GM12892 (cell line): ENCODE measurements around the gene ARVCF.

Source experiments
- DNase-seq: peaks from one replicate; pipeline ENCODE4 v3.0.0; 2011; ENCODE audit not compliant: insufficient read length
- FAIRE-seq: peaks from 2 replicates; lab custom pipeline; 2011; peaks lifted over from hg19 to GRCh38; lab: Jason Lieb, UNC
- POLR2A ChIP-seq: IDR thresholded peaks from 2 replicates; pipeline ENCODE4 v1.6.1; 2011; ENCODE audit warnings: low read depth, low read length, control low read depth
- POLR2AphosphoS5 ChIP-seq: IDR thresholded peaks from 2 replicates; pipeline ENCODE4 v1.6.1; 2011; ENCODE audit warnings: low read depth, low read length, control low read depth
- TAF1 ChIP-seq: IDR thresholded peaks from 2 replicates; pipeline ENCODE4 v1.6.1; 2011; ENCODE audit warnings: low read depth, mild to moderate bottlenecking, control low read depth, low read length, borderline replicate concordance

Gene ARVCF

GRCh38 chr22:19968450-19968891 lies 48.2 kb downstream of the ARVCF start:
- TF ChIP-seq POLR2AphosphoS5 (no peak), TAF1 (no peak), POLR2A (no peak)
- DNase-seq = no peak
- no peak for FAIRE-seq

- no peak for FAIRE-seq
- no peak for TF ChIP-seq POLR2A
- TF ChIP-seq POLR2AphosphoS5 = no peak
- no peak for TF ChIP-seq TAF1
- no peak for DNase-seq
These were observed 48.7 kb downstream of the ARVCF start for GRCh38 chr22:19967850-19968449.

- DNase-seq = no peak
- TF ChIP-seq POLR2AphosphoS5 (no peak), TAF1 (no peak), POLR2A (no peak)
- FAIRE-seq = no peak
These were observed 49.5 kb downstream of the ARVCF start for GRCh38 chr22:19966908-19967750.

GRCh38 chr22:19965771-19966709 lies 50.6 kb downstream of the ARVCF start:
- TF ChIP-seq TAF1 (no peak), POLR2AphosphoS5 (no peak), POLR2A (no peak)
- FAIRE-seq (no peak), DNase-seq (no peak)

GRCh38 chr22:19964701-19965386 lies 51.8 kb downstream of the ARVCF start:
- FAIRE-seq = no peak

GRCh38 chr22:19963863-19964642 lies 52.6 kb downstream of the ARVCF start:
- no peak for FAIRE-seq
- no peak for DNase-seq
- TF ChIP-seq TAF1 (no peak), POLR2A (peak; percentile 25; the same call in 1 of the 2 replicates), POLR2AphosphoS5 (no peak)

More at GRCh38 chr22:19964701-19965386, 51.8 kb downstream of the ARVCF start:
- no peak for TF ChIP-seq POLR2AphosphoS5
- no peak for TF ChIP-seq POLR2A
- TF ChIP-seq TAF1 = no peak
- DNase-seq = no peak

GRCh38 chr22:19962909-19963806 lies 53.5 kb downstream of the ARVCF start:
- DNase-seq (no peak), FAIRE-seq (no peak)

GRCh38 chr22:19962246-19962908 lies 54.2 kb downstream of the ARVCF start:
- FAIRE-seq (no peak), DNase-seq (peak; percentile 78)
- no peak for TF ChIP-seq POLR2A
- no peak for TF ChIP-seq POLR2AphosphoS5

More at GRCh38 chr22:19962909-19963806, 53.5 kb downstream of the ARVCF start:
- TF ChIP-seq POLR2AphosphoS5 = no peak
- no peak for TF ChIP-seq POLR2A
- TF ChIP-seq TAF1 = no peak

GRCh38 chr22:19961868-19962245 lies 54.8 kb downstream of the ARVCF start:
- FAIRE-seq = no peak

More at GRCh38 chr22:19961868-19962245, 54.8 kb downstream of the ARVCF start:
- DNase-seq = no peak
- TF ChIP-seq POLR2AphosphoS5 = no peak
- TF ChIP-seq POLR2A = no peak
- no peak for TF ChIP-seq TAF1
